ENCODE data around the gene RUFY1.

The RUFY1 gene

GRCh38 chr5:179599100-179599499, 48.7 kb downstream of the RUFY1 start:
- Histone ChIP-seq H3K4me3 (ENCODE audit: low read length) (no peak overlapping the region), H3K79me2 (ENCODE audit: low read length) (no peaks in the 10 kb centered on the region), H3K4me2 (ENCODE audit: low read depth, low read length) (no peak overlapping the region), H3K9ac (ENCODE audit: low read length) (no peak overlapping the region), H4K20me1 (ENCODE audit: insufficient read depth, low read length) (no peaks in the 10 kb centered on the region), H3K4me1 (ENCODE audit: low read length) (no peaks in the 10 kb centered on the region), H3K9me2 (replicated peaks; ENCODE audit: insufficient read depth, low read length) (no peaks in the 10 kb centered on the region), H3K36me3 (replicated peaks; ENCODE audit: insufficient read depth, low read length) (0 out of 2 replicates have a peak, but pooled peaks cover 5% of the 10 kb centered on the region), H3K27me3 (replicated peaks; ENCODE audit: insufficient read depth, low read length) (no peaks in the 10 kb centered on the region), H2AFZ (ENCODE audit: low read length) (no peak overlapping the region), H3F3A (ENCODE audit: insufficient read depth, low read length) (no peaks in the 10 kb centered on the region), H3K9me3 (replicated peaks; ENCODE audit: insufficient read depth, low read length) (no peaks in the 10 kb centered on the region), H3K27ac (ENCODE audit: low read length) (no peak overlapping the region)
- TF ChIP-seq CTCF (IDR thresholded peaks at IDR 0.05; ENCODE audit: low read length) (no peak), EZH2phosphoT487 (IDR thresholded peaks at IDR 0.05; ENCODE audit: low read length) (no peak), EZH2 (optimal IDR thresholded peaks at IDR 0.05; ENCODE audit: low read depth, low read length) (no peak)
- no peak for DNase-seq

- no peaks in the 10 kb centered on the region for H3K4me1 ChIP-seq (ENCODE audit: low read length)
- TF ChIP-seq CTCF (IDR thresholded peaks at IDR 0.05; ENCODE audit: low read length) (no peak), EZH2 (optimal IDR thresholded peaks at IDR 0.05; ENCODE audit: low read depth, low read length) (no peak), EZH2phosphoT487 (IDR thresholded peaks at IDR 0.05; ENCODE audit: low read length) (no peak)
- H3K27me3 ChIP-seq (replicated peaks; ENCODE audit: insufficient read depth, low read length) = no peaks in the 10 kb centered on the region
- H3K9me3 ChIP-seq (replicated peaks; ENCODE audit: insufficient read depth, low read length) = no peaks in the 10 kb centered on the region
- no peak overlapping the region for H3K4me2 ChIP-seq (ENCODE audit: low read depth, low read length)
- H3K79me2 ChIP-seq (ENCODE audit: low read length) = no peaks in the 10 kb centered on the region
- no peak for DNase-seq
- H3K9ac ChIP-seq (ENCODE audit: low read length) = no peak overlapping the region
- H3K27ac ChIP-seq (ENCODE audit: low read length) = no peak overlapping the region
- H2AFZ ChIP-seq (ENCODE audit: low read length) = no peak overlapping the region
- no peaks in the 10 kb centered on the region for H3K9me2 ChIP-seq (replicated peaks; ENCODE audit: insufficient read depth, low read length)
- no peak overlapping the region for H3K4me3 ChIP-seq (ENCODE audit: low read length)
- no peaks in the 10 kb centered on the region for H3F3A ChIP-seq (ENCODE audit: insufficient read depth, low read length)
- H3K36me3 ChIP-seq (replicated peaks; ENCODE audit: insufficient read depth, low read length) = 0 out of 2 replicates have a peak, but pooled peaks cover 3% of the 10 kb centered on the region
- no peaks in the 10 kb centered on the region for H4K20me1 ChIP-seq (ENCODE audit: insufficient read depth, low read length)
Observed at GRCh38 chr5:179599566-179599965, 49.2 kb downstream of the RUFY1 start.

- no peak overlapping the region for H3K4me3 ChIP-seq (ENCODE audit: low read length)
- no peaks in the 10 kb centered on the region for H3K4me1 ChIP-seq (ENCODE audit: low read length)
- H3F3A ChIP-seq (ENCODE audit: insufficient read depth, low read length) = no peaks in the 10 kb centered on the region
- no peaks in the 10 kb centered on the region for H3K27me3 ChIP-seq (replicated peaks; ENCODE audit: insufficient read depth, low read length)
- H3K9me3 ChIP-seq (replicated peaks; ENCODE audit: insufficient read depth, low read length) = no peaks in the 10 kb centered on the region
- TF ChIP-seq EZH2 (optimal IDR thresholded peaks at IDR 0.05; ENCODE audit: low read depth, low read length) (no peak), CTCF (IDR thresholded peaks at IDR 0.05; ENCODE audit: low read length) (no peak), EZH2phosphoT487 (IDR thresholded peaks at IDR 0.05; ENCODE audit: low read length) (no peak)
- no peaks in the 10 kb centered on the region for H4K20me1 ChIP-seq (ENCODE audit: insufficient read depth, low read length)
- no peak overlapping the region for H2AFZ ChIP-seq (ENCODE audit: low read length)
- no peaks in the 10 kb centered on the region for H3K9me2 ChIP-seq (replicated peaks; ENCODE audit: insufficient read depth, low read length)
- no peak overlapping the region for H3K27ac ChIP-seq (ENCODE audit: low read length)
- no peaks in the 10 kb centered on the region for H3K79me2 ChIP-seq (ENCODE audit: low read length)
- H3K4me2 ChIP-seq (ENCODE audit: low read depth, low read length) = no peak overlapping the region
- H3K36me3 ChIP-seq (replicated peaks; ENCODE audit: insufficient read depth, low read length) = no peaks in the 10 kb centered on the region
- DNase-seq = no peak
- H3K9ac ChIP-seq (ENCODE audit: low read length) = no peak overlapping the region
Observed at GRCh38 chr5:179599973-179600372, 49.6 kb downstream of the RUFY1 start.
